Left colon (tissue), 2 donors: ENCODE measurements around the gene SLIT3. TPM values are rescaled to one million over a fixed set of nuclear protein-coding genes. Genes with fewer than 3 reads are reported as not detected.
"Not testable (repeated sequence)": the region's sequence is repeated elsewhere in the genome, so short reads cannot be mapped to it uniquely, and the experiment has no call there.

Experiments used
- ATAC-seq: fragments of 200-7000 bp; cut with Tn5 transposase; one replicate; pipeline ENCODE4 v1.9.1; 2020; ENCODE audit warnings: mild to moderate bottlenecking, moderate library complexity
- DNase-seq, 2 donors: peaks; one replicate each; pipeline ENCODE4 v3.0.0-alpha.2; 2020
- intact Hi-C, 2 donors: fragments of 100-400 bp; cut with DNase I in 1 of 2; cut with micrococcal nuclease in 1 of 2; formaldehyde crosslinking; loops; one replicate each; pipeline versions ENCODE4 v1.11.2 to v1.14.0; 2022; cut with DNase I, micrococcal nuclease
- total RNA-seq, 2 donors: library from RNA; stranded (reverse); fragmentation: NEBNext Ultra II Directional; extraction: Animal tissue kit (Norgen Biotek cat#: 25700); gene quantifications; one replicate each; pipeline ENCODE4 v1.2.1, GENCODE V29; 2021
- donor health status: DM: no; HTN: no; CAD: no.
- donor health status: DM: yes; HTN: yes; CAD: no.

SLIT3 gene
- total RNA-seq, 2 donors from 2014 or later, result 6.1 to 15.7 TPM

DNA sequence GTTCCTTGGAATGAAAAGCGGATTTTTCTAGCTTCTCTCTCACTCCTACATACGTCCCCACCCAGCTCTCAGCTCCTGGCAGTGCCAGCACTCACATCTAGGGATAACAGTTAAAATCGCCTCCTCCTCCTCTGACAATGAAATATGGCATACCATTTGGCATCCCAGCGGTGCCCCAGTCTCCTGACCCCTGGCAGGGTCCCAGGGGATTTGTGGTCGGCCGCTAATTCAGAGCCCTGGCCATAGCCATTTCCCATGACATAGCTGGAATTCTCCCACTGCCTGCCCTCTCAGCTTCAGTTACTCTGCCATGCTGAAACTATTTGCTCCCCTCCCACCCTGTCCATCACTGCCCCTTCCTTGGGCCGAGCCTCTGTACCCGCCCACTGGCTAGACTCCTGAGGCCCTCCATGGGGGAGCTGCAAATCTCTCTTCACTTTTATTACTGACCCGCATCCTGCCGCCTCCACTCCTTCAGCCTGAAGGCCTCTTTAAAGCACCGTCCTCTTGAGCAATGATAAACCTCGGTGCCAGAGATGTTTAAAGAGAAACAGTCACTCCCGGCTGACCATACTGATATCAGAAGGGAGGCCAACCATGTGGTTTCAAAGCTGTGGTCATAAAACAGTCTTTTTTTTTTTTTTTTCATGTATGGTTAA is 139.8 kb downstream of the SLIT3 start:
- DNase-seq (peak in 1 of 2 donors; percentile 9), ATAC-seq (no peak)
- intact Hi-C loops, result no loop called here

- ATAC-seq (no peak), DNase-seq (no peak)
- intact Hi-C loops, result no loop called here
Observed at GRCh38 chr5:169160405-169160901, 140.5 kb downstream of the SLIT3 start.

- intact Hi-C loops, result no loop called here
- DNase-seq, result no peak
- ATAC-seq, result no peak
Observed at GRCh38 chr5:169158764-169159163, 142.2 kb downstream of the SLIT3 start.

- intact Hi-C loops, result no loop called here
- no peak for ATAC-seq
- DNase-seq, result no peak
Observed at GRCh38 chr5:169157064-169157463, 143.9 kb downstream of the SLIT3 start.

DNA sequence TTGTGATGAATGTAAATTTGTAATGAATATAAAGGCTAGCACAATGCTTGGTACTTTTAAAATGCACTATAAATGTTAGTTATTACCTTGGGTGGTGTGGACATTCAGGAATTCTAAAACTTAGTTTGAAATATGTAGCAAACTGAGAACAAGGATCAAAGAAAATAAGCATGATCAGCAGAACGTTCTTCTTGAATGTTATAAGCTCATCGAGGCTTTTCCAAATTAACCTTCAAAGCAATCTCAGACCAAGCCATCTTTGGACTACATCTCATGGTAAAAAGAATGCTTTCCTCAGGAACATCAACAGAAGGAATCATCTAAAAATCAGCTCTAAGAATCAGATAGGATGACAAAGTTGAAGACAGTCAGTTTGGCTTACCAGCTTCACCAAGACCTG is 146.3 kb downstream of the SLIT3 start:
- intact Hi-C loops, result no loop called here
- DNase-seq (no peak), ATAC-seq (no peak)

GRCh38 chr5:169153405-169153804 is 147.5 kb downstream of the SLIT3 start:
- intact Hi-C loops, result no loop called here
- DNase-seq, result no peak
- no peak for ATAC-seq

- intact Hi-C loops, result no loop called here
- ATAC-seq (no peak), DNase-seq (no peak)
Observed at GRCh38 chr5:169152946-169153345, 148.0 kb downstream of the SLIT3 start.

DNA sequence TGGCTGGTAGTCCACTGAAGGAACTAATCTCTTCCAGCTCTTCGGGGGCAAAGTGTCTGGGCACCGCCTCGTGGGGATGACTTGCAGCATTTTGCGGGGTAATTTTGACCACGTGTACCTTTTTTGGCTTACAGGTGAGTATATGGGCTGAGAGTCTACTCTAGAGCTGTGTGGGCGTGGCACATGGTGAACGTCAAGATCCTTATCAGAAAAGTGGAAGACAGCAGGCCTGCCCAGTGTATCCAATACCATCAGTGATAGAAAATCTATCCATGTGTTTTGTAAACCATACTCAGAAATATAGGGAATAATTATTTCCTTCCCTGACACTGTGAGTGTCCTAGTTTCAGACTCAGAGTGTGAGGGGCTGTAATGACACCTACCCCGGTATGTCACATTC is 148.5 kb downstream of the SLIT3 start:
- intact Hi-C loops, result no loop called here
- no peak for DNase-seq

DNA sequence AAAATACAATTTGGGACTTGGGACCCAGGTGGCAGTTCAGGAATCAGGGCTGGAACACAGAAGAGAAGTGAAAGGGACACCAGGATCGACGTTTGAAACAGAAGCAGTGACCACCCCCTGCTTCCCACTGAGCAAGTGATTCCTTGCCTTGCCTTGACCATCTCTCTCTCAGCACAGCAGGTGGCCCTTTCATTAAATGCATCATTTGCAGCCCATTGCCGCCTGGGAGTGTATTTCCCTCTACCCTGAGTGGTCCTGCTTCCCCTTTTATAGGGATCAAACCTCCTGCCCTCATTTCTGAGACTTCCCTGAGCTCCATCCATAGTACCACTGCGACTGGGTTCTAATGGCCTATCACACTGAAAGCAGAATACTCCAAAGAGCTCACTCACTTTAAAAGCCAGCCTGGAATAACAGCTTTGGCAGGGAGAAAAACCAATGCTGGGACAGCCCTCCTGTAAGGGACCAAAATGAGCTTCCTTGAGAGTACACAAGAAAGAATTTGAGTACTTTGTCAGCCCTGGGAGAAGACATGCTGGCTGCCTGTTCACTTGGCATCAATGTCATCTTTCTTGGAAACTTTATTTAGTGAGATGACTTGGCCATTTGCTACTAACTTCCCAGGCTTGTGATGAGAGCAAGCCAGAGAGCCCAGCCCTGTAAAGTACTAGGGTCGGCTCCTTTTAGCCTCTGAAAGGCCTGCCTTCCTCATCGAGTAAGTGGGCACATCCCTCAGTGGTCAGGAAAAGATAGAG is 149.7 kb downstream of the SLIT3 start:
- intact Hi-C loops, result no loop called here
- ATAC-seq (no peak), DNase-seq (no peak)

More for the DNA sequence above, 148.5 kb downstream of the SLIT3 start:
- no peak for ATAC-seq

DNA sequence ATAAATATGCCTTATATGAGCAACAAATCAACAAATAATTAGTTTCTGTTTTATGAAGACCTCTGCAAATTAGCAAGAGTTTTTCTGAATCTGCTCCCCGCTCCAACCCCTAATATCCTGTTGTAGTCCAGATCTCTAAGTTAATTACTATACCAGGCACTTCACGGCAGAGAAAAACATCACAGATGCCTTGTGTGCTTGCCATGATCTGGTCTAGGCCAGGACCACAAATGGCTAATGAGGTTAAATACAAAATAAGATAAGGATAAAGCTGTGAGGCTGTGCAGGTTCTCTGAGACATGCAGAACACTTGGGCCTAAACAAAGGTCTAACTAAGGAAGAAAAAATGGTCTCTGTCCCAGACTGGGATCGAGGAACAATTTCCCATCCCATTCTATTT is 150.8 kb downstream of the SLIT3 start:
- no peak for ATAC-seq
- no peak for DNase-seq
- intact Hi-C loops, result no loop called here

DNA sequence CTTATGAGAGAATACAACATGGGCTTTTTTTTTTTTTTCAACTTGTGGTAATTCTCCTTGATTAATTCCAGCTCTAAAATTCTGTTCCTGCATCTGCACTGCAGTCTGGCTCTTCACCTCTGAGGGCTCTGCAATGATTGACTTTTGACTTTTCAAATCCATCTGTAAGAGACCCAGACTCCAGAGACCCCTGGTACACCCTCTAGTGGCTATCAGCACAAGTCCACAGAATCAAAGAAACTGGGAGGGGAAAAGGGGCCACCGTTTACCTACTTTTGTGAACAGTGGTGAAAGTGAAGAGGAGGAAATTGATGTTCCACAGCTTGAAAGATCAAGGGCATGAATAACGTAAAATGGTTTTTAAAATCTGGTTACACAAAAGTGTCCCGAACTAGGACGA is 151.6 kb downstream of the SLIT3 start:
- intact Hi-C loops, result no loop called here
- ATAC-seq (no peak), DNase-seq (no peak)

DNA sequence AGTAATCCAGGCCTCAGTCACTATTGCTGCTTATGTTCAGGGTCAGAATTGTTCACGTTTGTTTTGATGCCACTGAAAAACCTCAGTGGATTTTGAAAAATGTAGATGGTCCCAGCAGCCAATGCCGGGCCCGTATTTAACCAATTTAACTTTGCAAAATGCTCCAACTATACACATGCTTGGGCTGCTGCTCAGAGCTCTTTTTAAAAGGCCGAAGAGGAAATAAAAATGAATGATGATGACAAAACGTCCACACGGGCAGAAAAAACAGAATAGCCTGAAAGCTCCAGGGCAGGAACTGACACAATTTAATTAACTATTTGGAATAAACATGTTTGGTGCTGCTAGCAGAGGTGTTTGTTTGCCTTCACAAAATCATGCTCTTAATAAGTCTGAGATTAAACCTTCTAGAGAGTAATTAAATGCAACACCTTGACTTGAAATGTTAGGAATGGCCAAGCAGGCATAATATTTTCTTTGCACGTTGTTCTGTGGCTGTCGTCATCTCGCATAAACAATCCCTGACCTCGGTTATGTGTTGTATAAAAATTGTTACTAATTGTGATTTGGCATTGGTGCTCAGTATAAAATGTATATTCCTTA is 152.7 kb downstream of the SLIT3 start:
- DNase-seq (no peak), ATAC-seq (no peak)
- intact Hi-C loops, result no loop called here

DNA sequence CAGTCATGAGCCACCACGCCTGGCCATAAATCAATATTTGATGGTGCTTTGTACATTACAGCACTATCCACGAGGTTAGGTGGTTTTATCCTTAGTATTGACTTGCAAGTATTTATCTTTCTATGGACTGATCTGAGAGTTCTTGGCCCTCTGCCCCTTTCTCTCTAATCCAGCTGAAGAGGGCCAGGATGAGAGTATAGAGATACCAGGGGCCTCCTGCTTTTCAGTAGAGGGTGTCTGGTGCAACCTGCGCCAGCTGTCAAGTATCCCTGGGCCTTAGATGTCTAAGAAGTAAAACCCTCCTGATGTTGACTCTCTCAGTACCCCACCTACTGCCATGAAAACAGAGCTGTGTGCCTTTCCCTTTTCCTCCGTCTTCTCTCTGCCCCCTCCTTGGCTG is 153.4 kb downstream of the SLIT3 start:
- intact Hi-C loops, result no loop called here
- DNase-seq (no peak), ATAC-seq (no peak)

DNA sequence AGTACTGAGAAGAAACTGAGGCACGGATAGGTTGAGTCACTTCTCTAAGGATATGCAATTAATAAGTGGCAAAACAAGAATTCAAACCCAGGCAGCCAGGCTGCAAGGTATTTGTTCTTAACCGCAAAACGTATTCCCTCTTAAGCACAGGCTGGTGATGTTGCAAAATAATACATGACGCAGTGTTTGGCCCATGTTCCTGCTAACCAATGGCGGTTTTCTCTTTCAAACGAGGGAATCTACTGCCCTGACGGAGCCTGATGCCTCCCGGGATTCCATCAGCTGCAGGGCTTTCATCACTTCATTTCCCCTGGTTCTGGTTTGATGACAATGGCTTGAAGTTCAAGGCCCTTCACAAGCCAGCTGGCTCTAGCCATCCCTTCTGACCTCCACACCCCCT is 154.8 kb downstream of the SLIT3 start:
- intact Hi-C loops, result no loop called here
- DNase-seq (no peak), ATAC-seq (no peak)

DNA sequence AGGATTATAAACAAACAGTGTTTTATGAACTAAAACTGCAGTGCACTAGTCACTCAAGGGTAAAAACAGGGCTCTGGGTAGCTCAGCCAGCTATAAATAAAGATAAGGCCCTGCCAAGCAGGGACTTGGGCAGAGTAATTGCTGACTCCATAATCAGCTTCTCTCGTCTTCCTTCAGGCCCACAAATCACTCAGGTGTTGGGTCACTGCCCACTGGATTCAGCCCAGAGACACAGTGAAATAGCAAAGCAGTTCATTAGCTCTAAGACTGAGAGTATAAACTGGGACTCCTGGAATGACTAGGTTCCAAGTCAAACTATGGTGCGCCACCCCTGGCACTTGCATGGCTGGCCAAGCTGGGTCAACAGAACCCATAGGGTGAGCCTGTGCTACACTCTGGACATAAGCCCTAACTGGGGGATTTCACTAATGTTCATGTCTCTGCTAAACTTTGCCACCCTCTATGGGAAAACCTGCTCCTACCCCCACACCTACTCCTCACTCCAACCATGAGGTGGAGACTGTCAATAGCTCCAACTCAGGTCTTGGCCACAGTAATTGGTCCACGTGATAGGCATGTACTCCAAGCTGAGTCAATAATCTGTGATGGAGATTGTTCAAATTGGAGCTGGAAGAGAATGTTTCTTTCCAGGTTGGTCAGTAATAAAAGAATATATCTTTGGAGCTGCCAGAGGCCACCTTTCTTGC is 158.5 kb downstream of the SLIT3 start:
- intact Hi-C loops, result no loop called here
- peak; percentile 12 to 59 for DNase-seq

DNA sequence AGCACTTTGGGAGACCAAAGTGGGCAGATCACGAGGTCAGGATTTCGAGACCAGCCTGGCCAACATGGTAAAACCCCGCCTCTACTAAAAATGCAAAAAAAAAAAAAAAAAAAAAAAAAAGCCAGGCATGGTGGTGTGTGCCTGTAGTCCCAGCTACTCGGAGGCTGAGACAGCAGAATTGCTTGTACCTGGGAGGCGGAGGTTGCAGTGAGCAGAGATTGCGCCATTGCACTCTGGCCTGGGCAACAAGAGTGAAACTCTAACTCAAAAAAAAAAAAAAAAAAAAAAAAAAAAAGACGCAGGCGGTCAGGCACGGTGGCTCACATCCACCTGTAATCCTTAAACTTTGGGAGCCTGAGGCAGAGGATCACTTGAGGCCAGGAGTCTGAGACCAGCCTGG is 160.7 kb downstream of the SLIT3 start:
- ATAC-seq, DNase-seq, intact Hi-C loops: not testable (repeated sequence)

More for the DNA sequence above, 158.5 kb downstream of the SLIT3 start:
- ATAC-seq, result no peak

DNA sequence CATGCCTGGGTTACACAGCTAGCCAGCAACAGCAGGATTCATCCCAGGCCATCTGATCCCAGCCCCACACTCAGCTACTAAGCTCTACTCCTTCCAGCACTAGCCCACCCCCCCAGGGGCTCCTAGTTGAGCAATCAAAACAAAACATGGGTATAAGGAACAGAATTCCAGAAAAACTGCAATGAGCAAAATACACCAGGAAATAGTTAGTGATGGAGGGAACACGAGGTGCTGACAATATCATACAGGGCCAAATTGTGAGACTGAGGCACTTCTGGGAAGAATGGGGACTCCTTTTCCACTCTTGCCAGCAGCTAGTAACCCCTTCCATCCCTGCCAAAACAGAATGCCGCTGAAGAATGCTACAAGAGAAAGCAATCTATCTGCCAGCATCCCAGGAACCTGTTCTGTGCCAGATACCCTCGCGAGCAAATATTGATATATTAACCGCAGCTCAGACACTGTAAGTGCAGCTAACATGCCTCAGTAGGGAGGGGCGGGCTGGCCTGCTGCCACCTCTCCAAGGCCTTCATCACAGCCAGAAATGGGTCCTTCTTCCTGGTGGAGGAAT is 161.4 kb downstream of the SLIT3 start:
- intact Hi-C loops, result no loop called here
- ATAC-seq (peak; percentile 70), DNase-seq (peak; percentile 54 to 83)

- intact Hi-C loops, result no loop called here
- ATAC-seq, result no peak
- no peak for DNase-seq
Observed at GRCh38 chr5:169133531-169133930, 167.4 kb downstream of the SLIT3 start.

DNA sequence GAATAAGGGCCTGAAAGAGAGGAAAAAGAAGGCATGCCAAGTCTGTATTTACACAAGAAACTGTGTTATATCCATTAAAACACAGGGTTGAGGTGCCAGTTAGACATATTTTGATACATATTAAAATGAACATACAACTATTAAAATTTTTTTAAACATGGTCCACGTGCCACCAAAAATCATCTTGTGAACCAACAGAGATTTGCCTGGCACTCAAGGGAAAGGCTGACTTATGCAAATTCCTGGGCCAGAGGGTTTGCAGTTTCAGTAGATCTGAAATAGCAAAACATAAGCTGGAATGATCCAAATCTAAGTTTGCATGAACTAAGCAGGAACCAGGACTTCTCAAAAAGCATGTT is 168.7 kb downstream of the SLIT3 start:
- intact Hi-C loops, result no loop called here
- DNase-seq, result no peak
- ATAC-seq, result no peak
